Dendritic cell treated with granulocyte-macrophage colony-stimulating factor and Interleukin-4, amounts not matched to agents 40 ng/mL and 50 ng/mL, for 4 days (primary cell): ENCODE measurements around the gene SMC3.
"Not testable (repeated sequence)": the region's sequence is repeated elsewhere in the genome, so short reads cannot be mapped to it uniquely, and the experiment has no call there.

Experiments used
- H3K27ac Mint-ChIP-seq: one replicate; pipeline ENCODE4 v1.8.0; 2022; ENCODE audit warnings: mild to moderate bottlenecking, mixed read lengths
- H3K27me3 Mint-ChIP-seq: one replicate; pipeline ENCODE4 v1.8.0; 2022; ENCODE audit warnings: mild to moderate bottlenecking, mixed read lengths
- H3K36me3 Mint-ChIP-seq: one replicate; pipeline ENCODE4 v1.8.0; 2022; ENCODE audit warnings: low read depth, mixed read lengths
- H3K4me1 Mint-ChIP-seq: one replicate; pipeline ENCODE4 v1.8.0; 2022; ENCODE audit warnings: low read depth, mixed read lengths
- H3K4me3 Mint-ChIP-seq: one replicate; pipeline ENCODE4 v1.8.0; 2022; ENCODE audit warnings: mild to moderate bottlenecking, moderate library complexity, mixed read lengths
- H3K9me3 Mint-ChIP-seq: one replicate; pipeline ENCODE4 v1.8.0; 2022; ENCODE audit warnings: mixed read lengths
- intact Hi-C: fragments of 100-400 bp; cut with micrococcal nuclease; formaldehyde crosslinking; loops from one replicate; pipeline ENCODE4 v1.15.0; 2022

The SMC3 gene

GRCh38 chr10:110613996-110614495, 46.6 kb downstream of the SMC3 start:
- Mint-ChIP-seq H3K4me3 (no peak overlapping the region), H3K27ac (no peak overlapping the region), H3K36me3 (no peaks in the 10 kb centered on the region), H3K27me3 (no peaks in the 10 kb centered on the region), H3K9me3 (no peaks in the 10 kb centered on the region), H3K4me1 (peaks cover 7% of the 10 kb centered on the region)
- intact Hi-C loops, result loop anchor here (5.0 kb wide), 1 partner anchor 593 kb away; no protein-coding TSS in a partner anchor

- no peaks in the 10 kb centered on the region for H3K27me3 Mint-ChIP-seq
- no peak overlapping the region for H3K4me3 Mint-ChIP-seq
- intact Hi-C loops, result no loop called here
- no peak overlapping the region for H3K27ac Mint-ChIP-seq
- no peaks in the 10 kb centered on the region for H3K9me3 Mint-ChIP-seq
- no peaks in the 10 kb centered on the region for H3K36me3 Mint-ChIP-seq
- H3K4me1 Mint-ChIP-seq, result peaks cover 7% of the 10 kb centered on the region
Observed at GRCh38 chr10:110615057-110615747, 47.7 kb downstream of the SMC3 start.

GRCh38 chr10:110616493-110617033, 49.1 kb downstream of the SMC3 start:
- H3K27me3 Mint-ChIP-seq, result no peaks in the 10 kb centered on the region
- peaks cover 7% of the 10 kb centered on the region for H3K4me1 Mint-ChIP-seq
- H3K27ac Mint-ChIP-seq, result no peak overlapping the region
- no peaks in the 10 kb centered on the region for H3K36me3 Mint-ChIP-seq
- intact Hi-C loops, result no loop called here
- no peaks in the 10 kb centered on the region for H3K9me3 Mint-ChIP-seq
- no peak overlapping the region for H3K4me3 Mint-ChIP-seq

GRCh38 chr10:110617425-110618229, 50.1 kb downstream of the SMC3 start:
- Mint-ChIP-seq H3K9me3 (no peaks in the 10 kb centered on the region), H3K36me3 (no peaks in the 10 kb centered on the region), H3K4me1 (no peaks in the 10 kb centered on the region), H3K27me3 (no peaks in the 10 kb centered on the region), H3K27ac (no peak overlapping the region), H3K4me3 (no peak overlapping the region)
- intact Hi-C loops, result no loop called here

- intact Hi-C loops, result no loop called here
- Mint-ChIP-seq H3K36me3 (no peaks in the 10 kb centered on the region), H3K27me3 (no peaks in the 10 kb centered on the region), H3K4me3 (no peak overlapping the region), H3K27ac (no peak overlapping the region), H3K4me1 (no peaks in the 10 kb centered on the region), H3K9me3 (no peaks in the 10 kb centered on the region)
Observed at GRCh38 chr10:110618230-110618610, 50.7 kb downstream of the SMC3 start.

- peaks cover 2% of the 10 kb centered on the region for H3K27me3 Mint-ChIP-seq
- no peak overlapping the region for H3K4me3 Mint-ChIP-seq
- H3K36me3 Mint-ChIP-seq, result no peaks in the 10 kb centered on the region
- H3K9me3 Mint-ChIP-seq, result no peaks in the 10 kb centered on the region
- H3K27ac Mint-ChIP-seq, result no peak overlapping the region
- H3K4me1 Mint-ChIP-seq, result no peaks in the 10 kb centered on the region
- intact Hi-C loops, result no loop called here
Observed at GRCh38 chr10:110619514-110620397, 52.3 kb downstream of the SMC3 start.

GRCh38 chr10:110620398-110620719, 52.9 kb downstream of the SMC3 start:
- intact Hi-C loops, result no loop called here
- H3K4me1 Mint-ChIP-seq, result no peaks in the 10 kb centered on the region
- H3K27me3 Mint-ChIP-seq, result peaks cover 2% of the 10 kb centered on the region
- H3K4me3 Mint-ChIP-seq, result no peak overlapping the region
- H3K36me3 Mint-ChIP-seq, result no peaks in the 10 kb centered on the region
- no peaks in the 10 kb centered on the region for H3K9me3 Mint-ChIP-seq
- H3K27ac Mint-ChIP-seq, result no peak overlapping the region

- H3K4me3 Mint-ChIP-seq, H3K27ac Mint-ChIP-seq, H3K27me3 Mint-ChIP-seq, H3K4me1 Mint-ChIP-seq, H3K9me3 Mint-ChIP-seq, H3K36me3 Mint-ChIP-seq, intact Hi-C loops: not testable (repeated sequence)
Observed at GRCh38 chr10:110623316-110623715, 55.8 kb downstream of the SMC3 start.

GRCh38 chr10:110625356-110625894, 57.9 kb downstream of the SMC3 start:
- intact Hi-C loops, result no loop called here
- Mint-ChIP-seq H3K36me3 (no peaks in the 10 kb centered on the region), H3K4me1 (no peaks in the 10 kb centered on the region), H3K9me3 (no peaks in the 10 kb centered on the region), H3K27ac (no peak overlapping the region), H3K27me3 (peaks cover 2% of the 10 kb centered on the region), H3K4me3 (no peak overlapping the region)

GRCh38 chr10:110625951-110626855, 58.7 kb downstream of the SMC3 start:
- Mint-ChIP-seq H3K36me3 (no peaks in the 10 kb centered on the region), H3K4me3 (no peak overlapping the region), H3K27ac (no peak overlapping the region), H3K4me1 (no peaks in the 10 kb centered on the region), H3K9me3 (no peaks in the 10 kb centered on the region), H3K27me3 (peaks cover 2% of the 10 kb centered on the region)
- intact Hi-C loops, result no loop called here

- no peaks in the 10 kb centered on the region for H3K4me1 Mint-ChIP-seq
- H3K36me3 Mint-ChIP-seq, result no peaks in the 10 kb centered on the region
- no peak overlapping the region for H3K4me3 Mint-ChIP-seq
- no peaks in the 10 kb centered on the region for H3K9me3 Mint-ChIP-seq
- no peak overlapping the region for H3K27ac Mint-ChIP-seq
- intact Hi-C loops, result no loop called here
- H3K27me3 Mint-ChIP-seq, result peaks cover 2% of the 10 kb centered on the region
Observed at GRCh38 chr10:110628161-110628560, 60.7 kb downstream of the SMC3 start.

GRCh38 chr10:110629680-110630191, 62.2 kb downstream of the SMC3 start:
- Mint-ChIP-seq H3K4me3 (no peak overlapping the region), H3K36me3 (no peaks in the 10 kb centered on the region), H3K27ac (no peak overlapping the region), H3K4me1 (no peaks in the 10 kb centered on the region), H3K27me3 (peaks cover 2% of the 10 kb centered on the region), H3K9me3 (no peaks in the 10 kb centered on the region)
- intact Hi-C loops, result no loop called here

- Mint-ChIP-seq H3K27ac (no peak overlapping the region), H3K36me3 (no peaks in the 10 kb centered on the region), H3K4me3 (no peak overlapping the region), H3K27me3 (peaks cover 10% of the 10 kb centered on the region), H3K9me3 (no peaks in the 10 kb centered on the region), H3K4me1 (no peaks in the 10 kb centered on the region)
- intact Hi-C loops, result no loop called here
Observed at GRCh38 chr10:110631934-110632333, 64.4 kb downstream of the SMC3 start.
